ENCODE data around the gene TMEM179.

The TMEM179 gene

GRCh38 chr14:104634138-104634760 lies 29.7 kb upstream of the TMEM179 start:
- Histone ChIP-seq H2AFZ (ENCODE audit: low read depth, low read length) (no peak overlapping the region), H3K4me3 (ENCODE audit: low read length) (no peak overlapping the region), H3K4me1 (ENCODE audit: insufficient read depth, low read length) (peaks cover 3% of the 10 kb centered on the region), H3K36me3 (ENCODE audit: insufficient read depth, low read length) (no peaks in the 10 kb centered on the region), H3K27me3 (ENCODE audit: insufficient read depth, low read length) (peaks cover 22% of the 10 kb centered on the region), H3K9me3 (ENCODE audit: low read length) (no peaks in the 10 kb centered on the region)

- peaks cover 2% of the 10 kb centered on the region for H3K9me3 ChIP-seq (ENCODE audit: low read length)
- H3K4me1 ChIP-seq (ENCODE audit: insufficient read depth, low read length), result peaks cover under 1% of the 10 kb centered on the region
- H3K27me3 ChIP-seq (ENCODE audit: insufficient read depth, low read length), result peaks cover 22% of the 10 kb centered on the region
- H3K4me3 ChIP-seq (ENCODE audit: low read length), result no peak overlapping the region
- H3K36me3 ChIP-seq (ENCODE audit: insufficient read depth, low read length), result no peaks in the 10 kb centered on the region
- no peak overlapping the region for H2AFZ ChIP-seq (ENCODE audit: low read depth, low read length)
Observed at GRCh38 chr14:104633276-104634137, 28.9 kb upstream of the TMEM179 start.

GRCh38 chr14:104632781-104633180 lies 28.2 kb upstream of the TMEM179 start:
- Histone ChIP-seq H2AFZ (ENCODE audit: low read depth, low read length) (no peak overlapping the region), H3K9me3 (ENCODE audit: low read length) (peaks cover 2% of the 10 kb centered on the region), H3K4me3 (ENCODE audit: low read length) (no peak overlapping the region), H3K36me3 (ENCODE audit: insufficient read depth, low read length) (no peaks in the 10 kb centered on the region), H3K27me3 (ENCODE audit: insufficient read depth, low read length) (peaks cover 22% of the 10 kb centered on the region), H3K4me1 (ENCODE audit: insufficient read depth, low read length) (no peaks in the 10 kb centered on the region)

- Histone ChIP-seq H3K4me3 (ENCODE audit: low read length) (no peak overlapping the region), H3K27me3 (ENCODE audit: insufficient read depth, low read length) (peaks cover 19% of the 10 kb centered on the region), H3K4me1 (ENCODE audit: insufficient read depth, low read length) (no peaks in the 10 kb centered on the region), H3K36me3 (ENCODE audit: insufficient read depth, low read length) (no peaks in the 10 kb centered on the region), H2AFZ (ENCODE audit: low read depth, low read length) (no peak overlapping the region), H3K9me3 (ENCODE audit: low read length) (peaks cover 2% of the 10 kb centered on the region)
Observed at GRCh38 chr14:104624939-104625338, 20.4 kb upstream of the TMEM179 start.

GRCh38 chr14:104614126-104614812 lies 9.7 kb upstream of the TMEM179 start:
- peaks cover 15% of the 10 kb centered on the region for H3K27me3 ChIP-seq (ENCODE audit: insufficient read depth, low read length)
- no peak overlapping the region for H3K4me3 ChIP-seq (ENCODE audit: low read length)
- no peaks in the 10 kb centered on the region for H3K9me3 ChIP-seq (ENCODE audit: low read length)
- no peak overlapping the region for H2AFZ ChIP-seq (ENCODE audit: low read depth, low read length)
- H3K36me3 ChIP-seq (ENCODE audit: insufficient read depth, low read length), result no peaks in the 10 kb centered on the region
- H3K4me1 ChIP-seq (ENCODE audit: insufficient read depth, low read length), result no peaks in the 10 kb centered on the region

- Histone ChIP-seq H3K27me3 (ENCODE audit: insufficient read depth, low read length) (peaks cover 20% of the 10 kb centered on the region), H3K9me3 (ENCODE audit: low read length) (peaks cover 3% of the 10 kb centered on the region), H3K4me3 (ENCODE audit: low read length) (no peak overlapping the region), H2AFZ (ENCODE audit: low read depth, low read length) (no peak overlapping the region), H3K4me1 (ENCODE audit: insufficient read depth, low read length) (no peaks in the 10 kb centered on the region), H3K36me3 (ENCODE audit: insufficient read depth, low read length) (no peaks in the 10 kb centered on the region)
Observed at GRCh38 chr14:104611881-104612280, 7.3 kb upstream of the TMEM179 start.

GRCh38 chr14:104610749-104611310 lies 6.3 kb upstream of the TMEM179 start:
- Histone ChIP-seq H2AFZ (ENCODE audit: low read depth, low read length) (no peak overlapping the region), H3K27me3 (ENCODE audit: insufficient read depth, low read length) (peaks cover 24% of the 10 kb centered on the region), H3K36me3 (ENCODE audit: insufficient read depth, low read length) (no peaks in the 10 kb centered on the region), H3K9me3 (ENCODE audit: low read length) (peaks cover 3% of the 10 kb centered on the region), H3K4me1 (ENCODE audit: insufficient read depth, low read length) (no peaks in the 10 kb centered on the region), H3K4me3 (ENCODE audit: low read length) (no peak overlapping the region)

GRCh38 chr14:104609666-104610065 lies 5.1 kb upstream of the TMEM179 start:
- Histone ChIP-seq H2AFZ (ENCODE audit: low read depth, low read length) (no peak overlapping the region), H3K4me1 (ENCODE audit: insufficient read depth, low read length) (no peaks in the 10 kb centered on the region), H3K36me3 (ENCODE audit: insufficient read depth, low read length) (no peaks in the 10 kb centered on the region), H3K27me3 (ENCODE audit: insufficient read depth, low read length) (peaks cover 32% of the 10 kb centered on the region), H3K9me3 (ENCODE audit: low read length) (peaks cover 3% of the 10 kb centered on the region), H3K4me3 (ENCODE audit: low read length) (no peak overlapping the region)

- Histone ChIP-seq H3K4me1 (ENCODE audit: insufficient read depth, low read length) (peaks cover 12% of the 10 kb centered on the region), H3K4me3 (ENCODE audit: low read length) (peak overlapping the region; percentile 57), H2AFZ (ENCODE audit: low read depth, low read length) (peak overlapping the region; percentile 88), H3K27me3 (ENCODE audit: insufficient read depth, low read length) (peaks cover 28% of the 10 kb centered on the region), H3K36me3 (ENCODE audit: insufficient read depth, low read length) (no peaks in the 10 kb centered on the region), H3K9me3 (ENCODE audit: low read length) (peaks cover 3% of the 10 kb centered on the region)
Observed at GRCh38 chr14:104603711-104604401, 716 bp downstream of the TMEM179 start.

GRCh38 chr14:104602933-104603325 lies 1.6 kb downstream of the TMEM179 start:
- Histone ChIP-seq H3K36me3 (ENCODE audit: insufficient read depth, low read length) (no peaks in the 10 kb centered on the region), H3K4me1 (ENCODE audit: insufficient read depth, low read length) (peaks cover 12% of the 10 kb centered on the region), H3K9me3 (ENCODE audit: low read length) (peaks cover 3% of the 10 kb centered on the region), H3K27me3 (ENCODE audit: insufficient read depth, low read length) (peaks cover 20% of the 10 kb centered on the region), H2AFZ (ENCODE audit: low read depth, low read length) (no peak overlapping the region), H3K4me3 (ENCODE audit: low read length) (no peak overlapping the region)

GRCh38 chr14:104602315-104602932 lies 2.1 kb downstream of the TMEM179 start:
- no peak overlapping the region for H3K4me3 ChIP-seq (ENCODE audit: low read length)
- no peaks in the 10 kb centered on the region for H3K36me3 ChIP-seq (ENCODE audit: insufficient read depth, low read length)
- H3K27me3 ChIP-seq (ENCODE audit: insufficient read depth, low read length), result peaks cover 18% of the 10 kb centered on the region
- peaks cover 12% of the 10 kb centered on the region for H3K4me1 ChIP-seq (ENCODE audit: insufficient read depth, low read length)
- no peak overlapping the region for H2AFZ ChIP-seq (ENCODE audit: low read depth, low read length)
- no peaks in the 10 kb centered on the region for H3K9me3 ChIP-seq (ENCODE audit: low read length)

- Histone ChIP-seq H3K4me3 (ENCODE audit: low read length) (no peak overlapping the region), H3K4me1 (ENCODE audit: insufficient read depth, low read length) (peaks cover 12% of the 10 kb centered on the region), H3K36me3 (ENCODE audit: insufficient read depth, low read length) (no peaks in the 10 kb centered on the region), H2AFZ (ENCODE audit: low read depth, low read length) (no peak overlapping the region), H3K27me3 (ENCODE audit: insufficient read depth, low read length) (peaks cover 15% of the 10 kb centered on the region), H3K9me3 (ENCODE audit: low read length) (no peaks in the 10 kb centered on the region)
Observed at GRCh38 chr14:104601786-104602185, 2.8 kb downstream of the TMEM179 start.
